Tibial artery (tissue), 4 donors: ENCODE results near the gene MUC12.
"Not testable (repeated sequence)": the region's sequence is repeated elsewhere in the genome, so short reads cannot be mapped to it uniquely, and the experiment has no call there.

ENCODE experiments used
- DNase-seq, 2 donors: peaks; one replicate each; pipeline ENCODE4 v3.0.0-alpha.2; 2019
- H3K27ac ChIP-seq, 2 donors: fragments of 200-600 bp; sonication (generic) in 1 of 2; 1 replicate in 1 of 2; 2 replicates in 1 of 2; pipeline ENCODE4 v1.5.1; 2018 to 2019; ENCODE audit warnings: mild to moderate bottlenecking in 1 of 2
- H3K27me3 ChIP-seq, 2 donors: fragments of 200-600 bp; sonication (generic) in 1 of 2; one replicate each; pipeline versions ENCODE4 v1.5.1 to v1.6.0; 2016 to 2019
- H3K36me3 ChIP-seq, 3 donors: fragments of 200-600 bp; sonication (generic) in 2 of 3; one replicate each; pipeline ENCODE4 v1.5.1; 2016 to 2019; ENCODE audit warnings: mild to moderate bottlenecking in 2 of 3
- H3K4me1 ChIP-seq, 4 donors: fragments of 200-600 bp; sonication (generic) in 2 of 4; 1 replicate in 3 of 4; 2 replicates in 1 of 4; pipeline ENCODE4 v1.5.1; 2016 to 2019
- H3K4me3 ChIP-seq, 2 donors: fragments of 200-600 bp; sonication (generic) in 1 of 2; 1 replicate in 1 of 2; 2 replicates in 1 of 2; pipeline ENCODE4 v1.5.1; 2018 to 2019; ENCODE audit warnings: mild to moderate bottlenecking in 2 of 2
- H3K9me3 ChIP-seq, 3 donors: fragments of 200-600 bp; sonication (generic) in 1 of 3; one replicate each; pipeline ENCODE4 v1.5.1; 2016 to 2019
- intact Hi-C: fragments of 100-400 bp; cut with DNase I; formaldehyde crosslinking; loops from one replicate; pipeline ENCODE4 v1.15.0; 2023; ENCODE audit warnings: low total_unique reads
- TF ChIP-seq, protein P1 (sequence below), 2 experiments: fragments of 200-600 bp in 1 of 2; fragments of 450-650 bp in 1 of 2; IDR thresholded peaks; one replicate each; pipeline ENCODE4 v1.5.1; 2017 to 2019; ENCODE audit warnings: antibody characterized with exemption in 2 of 2, mild to moderate bottlenecking in 1 of 2, moderate library complexity in 1 of 2

Gene MUC12

DNA sequence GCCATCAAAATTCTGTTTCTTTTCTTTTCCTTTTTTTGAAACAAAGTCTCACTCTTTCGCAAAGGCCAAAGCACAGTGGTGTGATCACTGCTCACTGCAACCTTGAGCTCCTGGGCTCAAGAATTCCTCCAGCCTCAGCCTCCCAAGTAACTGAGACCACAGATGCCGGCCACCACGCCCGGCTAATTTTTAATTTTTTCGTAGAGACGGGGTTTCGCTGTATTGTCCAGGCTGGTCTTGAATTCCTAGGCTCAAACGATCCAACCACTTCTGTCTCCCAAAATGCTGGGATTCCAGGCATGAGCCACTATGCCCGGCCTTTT is 90.2 kb downstream of the MUC12 start:
- Histone ChIP-seq H3K27ac (no peak overlapping the region), H3K4me3 (no peak overlapping the region), H3K36me3 (no peaks in the 10 kb centered on the region), H3K9me3 (no peaks in the 10 kb centered on the region), H3K27me3 (peaks cover 0 to 53% of the 10 kb centered on the region in 2 donors), H3K4me1 (no peaks in the 10 kb centered on the region)
- TF ChIP-seq, protein P1, sequence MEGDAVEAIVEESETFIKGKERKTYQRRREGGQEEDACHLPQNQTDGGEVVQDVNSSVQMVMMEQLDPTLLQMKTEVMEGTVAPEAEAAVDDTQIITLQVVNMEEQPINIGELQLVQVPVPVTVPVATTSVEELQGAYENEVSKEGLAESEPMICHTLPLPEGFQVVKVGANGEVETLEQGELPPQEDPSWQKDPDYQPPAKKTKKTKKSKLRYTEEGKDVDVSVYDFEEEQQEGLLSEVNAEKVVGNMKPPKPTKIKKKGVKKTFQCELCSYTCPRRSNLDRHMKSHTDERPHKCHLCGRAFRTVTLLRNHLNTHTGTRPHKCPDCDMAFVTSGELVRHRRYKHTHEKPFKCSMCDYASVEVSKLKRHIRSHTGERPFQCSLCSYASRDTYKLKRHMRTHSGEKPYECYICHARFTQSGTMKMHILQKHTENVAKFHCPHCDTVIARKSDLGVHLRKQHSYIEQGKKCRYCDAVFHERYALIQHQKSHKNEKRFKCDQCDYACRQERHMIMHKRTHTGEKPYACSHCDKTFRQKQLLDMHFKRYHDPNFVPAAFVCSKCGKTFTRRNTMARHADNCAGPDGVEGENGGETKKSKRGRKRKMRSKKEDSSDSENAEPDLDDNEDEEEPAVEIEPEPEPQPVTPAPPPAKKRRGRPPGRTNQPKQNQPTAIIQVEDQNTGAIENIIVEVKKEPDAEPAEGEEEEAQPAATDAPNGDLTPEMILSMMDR (IDR thresholded peaks at IDR 0.05): no peak
- DNase-seq: no peak
- intact Hi-C loops: loop anchor here (2.0 kb wide), 1 partner anchor 163 kb away; no protein-coding TSS in a partner anchor

- no peak overlapping the region for H3K4me3 ChIP-seq
- no peak for DNase-seq
- H3K27me3 ChIP-seq: peaks cover 0 to 66% of the 10 kb centered on the region in 2 donors
- H3K36me3 ChIP-seq: no peaks in the 10 kb centered on the region
- no peak overlapping the region for H3K27ac ChIP-seq
- intact Hi-C loops: no loop called here
- TF ChIP-seq, protein P1 (IDR thresholded peaks at IDR 0.05): no peak
- no peaks in the 10 kb centered on the region for H3K4me1 ChIP-seq
- H3K9me3 ChIP-seq: no peaks in the 10 kb centered on the region
These were observed 91.6 kb downstream of the MUC12 start for GRCh38 chr7:101060992-101061391.

- H3K4me1 ChIP-seq, H3K36me3 ChIP-seq, H3K27ac ChIP-seq, H3K4me3 ChIP-seq, DNase-seq, intact Hi-C loops, H3K9me3 ChIP-seq: not testable (repeated sequence)
- peaks cover 0 to 68% of the 10 kb centered on the region in 2 donors for H3K27me3 ChIP-seq
These were observed 94.8 kb downstream of the MUC12 start for GRCh38 chr7:101064176-101064550.

- DNase-seq: not testable (repeated sequence)
These were observed 95.8 kb downstream of the MUC12 start for GRCh38 chr7:101065162-101065561.

GRCh38 chr7:101066141-101066832 is 96.9 kb downstream of the MUC12 start:
- Histone ChIP-seq H3K4me3 (no peak overlapping the region), H3K27ac (no peak overlapping the region), H3K36me3 (no peaks in the 10 kb centered on the region), H3K4me1 (no peaks in the 10 kb centered on the region), H3K27me3 (peaks cover 0 to 76% of the 10 kb centered on the region in 2 donors), H3K9me3 (no peaks in the 10 kb centered on the region)
- TF ChIP-seq, protein P1 (IDR thresholded peaks at IDR 0.05): no peak
- DNase-seq: no peak
- intact Hi-C loops: no loop called here

More at GRCh38 chr7:101065162-101065561, 95.8 kb downstream of the MUC12 start:
- H3K36me3 ChIP-seq, H3K4me3 ChIP-seq, intact Hi-C loops, H3K4me1 ChIP-seq, H3K27ac ChIP-seq, H3K9me3 ChIP-seq: not testable (repeated sequence)
- H3K27me3 ChIP-seq: peaks cover 0 to 76% of the 10 kb centered on the region in 2 donors

DNA sequence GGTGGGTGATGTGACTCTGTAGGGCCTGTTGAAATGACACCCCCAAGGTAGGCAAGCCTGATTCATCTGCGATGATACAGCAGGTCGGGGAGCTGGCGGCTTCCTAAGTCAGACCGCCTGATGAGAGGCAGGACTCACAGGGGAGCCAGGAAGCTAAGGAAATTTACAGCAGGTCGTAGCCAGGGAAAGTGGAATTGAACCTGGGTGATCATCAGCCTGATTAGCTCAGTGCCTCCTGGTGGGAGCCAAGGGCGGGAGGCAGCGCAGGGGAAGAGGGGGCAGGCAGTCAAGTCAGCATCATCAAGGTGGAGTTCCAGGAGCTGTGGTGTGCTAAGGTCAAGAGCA is 97.4 kb downstream of the MUC12 start:
- intact Hi-C loops: no loop called here
- peaks cover 0 to 74% of the 10 kb centered on the region in 2 donors for H3K27me3 ChIP-seq
- no peak for DNase-seq
- TF ChIP-seq, protein P1 (IDR thresholded peaks at IDR 0.05): no peak
- H3K4me3 ChIP-seq: no peak overlapping the region
- no peaks in the 10 kb centered on the region for H3K9me3 ChIP-seq
- no peaks in the 10 kb centered on the region for H3K36me3 ChIP-seq
- no peaks in the 10 kb centered on the region for H3K4me1 ChIP-seq
- H3K27ac ChIP-seq: no peak overlapping the region

GRCh38 chr7:101068401-101068800 is 99.0 kb downstream of the MUC12 start:
- Histone ChIP-seq H3K4me1 (no peaks in the 10 kb centered on the region), H3K27me3 (peaks cover 0 to 68% of the 10 kb centered on the region in 2 donors), H3K36me3 (no peaks in the 10 kb centered on the region), H3K4me3 (no peak overlapping the region), H3K27ac (no peak overlapping the region), H3K9me3 (no peaks in the 10 kb centered on the region)
- TF ChIP-seq, protein P1 (IDR thresholded peaks at IDR 0.05): no peak
- intact Hi-C loops: no loop called here
- DNase-seq: no peak
